Activated naive CD4-positive, alpha-beta T cell treated with anti-CD3 and anti-CD28 coated beads, Interleukin-2, amount 50 U/mL, for 24 hours (primary cell): ENCODE data around the gene ABHD12B.
"Not testable (repeated sequence)": the region's sequence is repeated elsewhere in the genome, so short reads cannot be mapped to it uniquely, and the experiment has no call there.

Experiments used
- H3K27ac Mint-ChIP-seq: one replicate; pipeline ENCODE4 v1.8.0; 2021; ENCODE audit warnings: mild to moderate bottlenecking, mixed read lengths
- H3K27me3 Mint-ChIP-seq: one replicate; pipeline ENCODE4 v1.8.0; 2021; ENCODE audit warnings: mixed read lengths
- H3K36me3 Mint-ChIP-seq: one replicate; pipeline ENCODE4 v1.8.0; 2021; ENCODE audit warnings: mixed read lengths
- H3K4me1 Mint-ChIP-seq: one replicate; pipeline ENCODE4 v1.8.0; 2021; ENCODE audit warnings: mixed read lengths
- H3K4me3 Mint-ChIP-seq: one replicate; pipeline ENCODE4 v1.8.0; 2021; ENCODE audit warnings: mild to moderate bottlenecking, mixed read lengths
- H3K9me3 Mint-ChIP-seq: one replicate; pipeline ENCODE4 v1.8.0; 2021; ENCODE audit warnings: mixed read lengths

ABHD12B gene

GRCh38 chr14:50904719-50905118 is 32.9 kb downstream of the ABHD12B start:
- peaks cover 2% of the 10 kb centered on the region for H3K27me3 Mint-ChIP-seq
- no peaks in the 10 kb centered on the region for H3K9me3 Mint-ChIP-seq
- H3K4me1 Mint-ChIP-seq: no peaks in the 10 kb centered on the region
- H3K27ac Mint-ChIP-seq: no peak overlapping the region
- no peaks in the 10 kb centered on the region for H3K36me3 Mint-ChIP-seq
- no peak overlapping the region for H3K4me3 Mint-ChIP-seq

DNA sequence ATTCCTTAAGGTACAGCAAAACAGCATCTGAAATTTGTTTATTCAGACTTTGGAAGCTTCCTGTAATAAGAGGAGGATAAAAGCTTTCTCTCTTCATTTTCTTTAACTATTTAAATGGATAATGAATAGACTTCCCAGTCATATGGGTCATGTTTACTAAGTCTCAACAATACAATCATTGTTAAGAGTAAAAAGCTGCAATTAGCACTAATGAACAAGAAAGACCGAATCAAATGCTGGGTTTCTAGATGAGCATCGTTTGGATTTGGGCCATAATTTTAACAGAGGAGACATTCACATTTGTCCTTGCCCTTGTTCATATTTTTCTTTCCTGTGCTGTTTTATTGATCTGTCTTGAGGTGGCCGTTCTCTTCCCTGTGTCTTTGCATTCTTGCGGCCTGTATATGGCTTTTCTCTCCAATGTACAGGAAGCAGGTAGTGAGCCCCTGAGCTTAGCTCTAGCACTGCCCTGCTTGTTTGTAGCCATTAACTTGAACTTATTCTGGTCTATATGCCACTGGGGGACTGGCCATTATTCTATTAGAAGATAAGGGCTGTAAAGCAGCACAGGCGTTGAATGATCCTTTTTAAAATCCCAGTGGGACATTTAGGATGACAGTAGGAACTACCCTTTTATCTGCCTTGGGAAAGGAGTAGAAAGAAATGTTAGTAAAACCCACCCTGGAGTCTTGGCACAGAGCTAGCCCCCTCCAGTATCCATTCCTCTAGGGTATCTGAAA is 34.6 kb downstream of the ABHD12B start:
- H3K4me3 Mint-ChIP-seq: no peak overlapping the region
- no peak overlapping the region for H3K27ac Mint-ChIP-seq
- no peaks in the 10 kb centered on the region for H3K4me1 Mint-ChIP-seq
- peaks cover 5% of the 10 kb centered on the region for H3K27me3 Mint-ChIP-seq
- H3K36me3 Mint-ChIP-seq: no peaks in the 10 kb centered on the region
- H3K9me3 Mint-ChIP-seq: no peaks in the 10 kb centered on the region

- Mint-ChIP-seq H3K36me3 (no peaks in the 10 kb centered on the region), H3K9me3 (no peaks in the 10 kb centered on the region), H3K27me3 (peaks cover 10% of the 10 kb centered on the region), H3K27ac (no peak overlapping the region), H3K4me1 (no peaks in the 10 kb centered on the region), H3K4me3 (no peak overlapping the region)
Measured at GRCh38 chr14:50910495-50911420, 38.9 kb downstream of the ABHD12B start.

GRCh38 chr14:50917449-50917848 is 45.6 kb downstream of the ABHD12B start:
- H3K4me3 Mint-ChIP-seq: no peak overlapping the region
- H3K27ac Mint-ChIP-seq: no peak overlapping the region
- H3K4me1 Mint-ChIP-seq: no peaks in the 10 kb centered on the region
- peaks cover 5% of the 10 kb centered on the region for H3K27me3 Mint-ChIP-seq
- no peaks in the 10 kb centered on the region for H3K9me3 Mint-ChIP-seq
- no peaks in the 10 kb centered on the region for H3K36me3 Mint-ChIP-seq

DNA sequence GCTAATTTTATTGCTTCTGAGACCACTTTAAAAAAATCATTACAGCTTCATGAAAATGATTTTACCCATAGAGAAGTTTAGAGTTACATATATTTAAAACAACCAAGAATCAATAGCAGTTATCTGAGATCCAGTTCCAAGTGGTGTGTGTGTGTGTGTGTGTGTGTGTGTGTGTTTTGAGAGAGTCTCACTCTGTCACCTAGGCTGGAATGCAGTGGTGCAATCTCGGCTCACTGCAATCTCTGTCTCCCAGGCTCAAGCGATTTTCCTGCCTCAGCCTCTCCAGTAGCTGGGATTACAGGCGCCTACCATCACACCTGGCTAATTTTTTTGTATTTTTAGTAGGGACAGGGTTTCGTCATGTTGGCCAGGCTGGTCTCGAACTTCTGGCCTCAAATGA is 47.7 kb downstream of the ABHD12B start:
- H3K27me3 Mint-ChIP-seq, H3K4me1 Mint-ChIP-seq, H3K36me3 Mint-ChIP-seq, H3K9me3 Mint-ChIP-seq, H3K27ac Mint-ChIP-seq, H3K4me3 Mint-ChIP-seq: not testable (repeated sequence)

DNA sequence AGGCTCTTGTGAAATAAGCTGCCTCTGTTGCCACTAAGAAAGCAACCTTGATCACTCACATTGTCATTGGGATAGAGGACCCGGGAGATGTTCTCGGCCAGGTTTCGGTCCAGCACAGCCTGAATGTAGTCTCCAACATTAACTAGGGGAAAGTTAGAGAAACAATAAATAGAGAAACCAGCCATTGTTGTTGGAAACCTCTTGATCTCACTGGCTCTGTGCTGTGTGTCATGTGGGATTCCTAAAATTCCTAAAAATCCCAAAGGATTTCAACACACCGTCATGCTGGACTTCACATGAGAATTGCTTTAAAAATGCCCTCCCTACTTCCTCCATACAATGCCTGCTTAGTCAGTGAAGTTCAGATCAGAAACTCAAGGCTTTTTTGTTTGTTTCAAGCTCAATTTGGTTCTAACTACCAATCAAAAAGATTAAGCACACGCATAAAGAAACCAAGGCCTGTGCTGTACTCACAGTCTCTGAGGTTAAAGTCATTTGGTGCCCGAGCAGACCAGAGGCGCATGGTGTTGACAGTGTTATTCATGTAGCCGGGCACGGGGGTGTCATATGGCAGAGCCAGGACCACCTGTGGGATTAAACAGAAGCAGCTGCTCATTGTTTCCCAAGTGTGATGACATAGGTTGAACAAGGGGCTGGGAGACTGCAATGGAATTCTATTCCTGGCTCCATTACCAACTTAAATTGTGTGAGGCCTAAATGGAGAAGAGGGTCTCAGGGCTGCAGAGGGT is 48.8 kb downstream of the ABHD12B start:
- Mint-ChIP-seq H3K9me3 (no peaks in the 10 kb centered on the region), H3K27ac (no peak overlapping the region), H3K4me3 (no peak overlapping the region), H3K36me3 (no peaks in the 10 kb centered on the region), H3K4me1 (no peaks in the 10 kb centered on the region), H3K27me3 (peaks cover 4% of the 10 kb centered on the region)

GRCh38 chr14:50922803-50923202 is 51.0 kb downstream of the ABHD12B start:
- Mint-ChIP-seq H3K36me3 (no peaks in the 10 kb centered on the region), H3K9me3 (no peaks in the 10 kb centered on the region), H3K27ac (no peak overlapping the region), H3K27me3 (peaks cover 2% of the 10 kb centered on the region), H3K4me3 (no peak overlapping the region), H3K4me1 (no peaks in the 10 kb centered on the region)

DNA sequence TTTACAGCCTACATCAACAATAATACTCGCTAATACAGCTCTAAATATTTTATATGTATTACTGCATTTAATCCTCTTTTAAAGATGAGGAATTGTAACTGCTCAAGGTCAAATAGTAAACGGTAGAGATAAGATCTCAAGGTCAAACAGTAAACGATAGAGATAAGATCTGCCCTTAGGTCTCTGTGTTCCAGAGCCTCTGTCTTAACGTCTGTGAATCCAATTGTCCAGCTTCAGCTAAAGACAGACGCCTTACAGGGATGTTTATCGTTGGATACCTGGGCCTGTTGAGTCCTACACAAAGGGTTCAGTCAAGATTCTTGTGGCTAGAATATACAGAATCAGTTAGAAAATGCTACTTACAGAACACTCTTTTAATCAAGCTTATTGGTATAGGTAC is 52.4 kb downstream of the ABHD12B start:
- Mint-ChIP-seq H3K4me1 (no peaks in the 10 kb centered on the region), H3K27ac (no peak overlapping the region), H3K27me3 (peaks cover 2% of the 10 kb centered on the region), H3K9me3 (no peaks in the 10 kb centered on the region), H3K4me3 (no peak overlapping the region), H3K36me3 (no peaks in the 10 kb centered on the region)

- Mint-ChIP-seq H3K27ac (no peak overlapping the region), H3K4me3 (no peak overlapping the region), H3K9me3 (no peaks in the 10 kb centered on the region), H3K36me3 (no peaks in the 10 kb centered on the region), H3K4me1 (no peaks in the 10 kb centered on the region), H3K27me3 (peaks cover 2% of the 10 kb centered on the region)
Measured at GRCh38 chr14:50924843-50925242, 53.0 kb downstream of the ABHD12B start.

DNA sequence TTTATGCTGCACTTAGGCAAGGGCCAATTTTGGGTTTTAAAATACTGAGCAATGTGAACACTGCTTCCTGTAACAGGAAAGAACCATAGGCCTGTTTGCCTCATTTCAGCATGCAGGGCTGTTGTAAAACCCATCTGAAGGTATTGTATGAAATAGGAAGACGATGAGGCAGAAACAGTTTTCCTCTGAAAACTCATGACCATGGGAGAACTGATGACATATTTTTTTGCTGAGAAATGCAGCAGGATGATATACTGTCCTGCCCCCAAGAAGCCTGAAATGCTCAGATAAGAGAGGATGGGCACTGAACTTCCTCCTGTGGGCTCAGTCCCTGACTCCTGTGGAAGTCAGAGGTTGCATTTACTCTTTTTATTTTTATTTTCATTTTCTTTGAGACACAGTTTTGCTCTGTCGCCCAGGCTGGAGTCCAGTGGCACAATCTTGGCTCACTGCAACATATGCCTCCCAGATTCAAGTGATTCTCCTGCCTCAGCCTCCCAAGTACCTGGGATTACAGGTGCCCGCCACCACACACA is 55.1 kb downstream of the ABHD12B start:
- Mint-ChIP-seq H3K36me3 (no peaks in the 10 kb centered on the region), H3K4me3 (no peak overlapping the region), H3K4me1 (no peaks in the 10 kb centered on the region), H3K27ac (no peak overlapping the region), H3K27me3 (peaks cover 7% of the 10 kb centered on the region), H3K9me3 (no peaks in the 10 kb centered on the region)

- H3K9me3 Mint-ChIP-seq: no peaks in the 10 kb centered on the region
Measured at GRCh38 chr14:50928002-50928635, 56.3 kb downstream of the ABHD12B start.

DNA sequence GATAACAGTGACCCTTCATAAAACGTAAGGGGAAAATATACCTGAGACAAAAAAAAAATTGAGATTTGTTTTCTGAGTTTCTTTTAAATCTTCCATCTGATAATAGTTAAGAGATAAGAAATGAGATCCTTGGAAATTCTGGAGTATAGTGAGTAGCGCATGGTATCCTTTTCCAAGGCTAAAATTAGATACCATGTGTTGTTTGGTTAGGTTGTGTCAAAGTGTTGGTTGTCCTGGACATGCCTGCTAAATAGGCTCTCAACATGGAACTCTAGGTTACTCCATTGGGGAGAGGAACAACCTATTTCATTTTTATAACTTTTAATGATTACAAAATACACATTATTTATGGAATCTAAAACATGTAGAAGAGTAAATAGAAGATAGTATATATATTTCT is 57.7 kb downstream of the ABHD12B start:
- Mint-ChIP-seq H3K36me3 (no peaks in the 10 kb centered on the region), H3K27me3 (peaks cover 8% of the 10 kb centered on the region), H3K27ac (no peak overlapping the region), H3K9me3 (no peaks in the 10 kb centered on the region), H3K4me1 (no peaks in the 10 kb centered on the region), H3K4me3 (no peak overlapping the region)

More at GRCh38 chr14:50928002-50928635, 56.3 kb downstream of the ABHD12B start:
- no peaks in the 10 kb centered on the region for H3K4me1 Mint-ChIP-seq
- H3K27ac Mint-ChIP-seq: no peak overlapping the region
- no peaks in the 10 kb centered on the region for H3K36me3 Mint-ChIP-seq
- no peak overlapping the region for H3K4me3 Mint-ChIP-seq
- peaks cover 7% of the 10 kb centered on the region for H3K27me3 Mint-ChIP-seq

DNA sequence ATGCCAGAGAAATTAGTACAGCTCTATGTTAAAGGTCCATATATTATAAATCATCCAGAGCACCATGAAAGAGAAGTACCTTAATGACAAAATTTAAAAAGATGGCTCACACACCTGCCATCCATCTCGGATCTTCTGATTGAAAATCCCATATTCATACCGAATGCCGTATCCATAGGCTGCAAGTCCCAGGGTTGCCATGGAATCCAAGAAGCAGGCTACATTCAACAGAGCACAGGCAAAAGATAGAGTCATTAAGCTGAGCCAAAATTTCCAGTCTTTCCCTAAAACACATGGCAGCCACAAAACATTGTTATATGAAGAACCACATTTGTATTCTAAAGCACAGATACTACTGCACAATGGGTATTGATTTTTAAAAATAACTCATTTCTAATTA is 59.7 kb downstream of the ABHD12B start:
- Mint-ChIP-seq H3K4me3 (no peak overlapping the region), H3K4me1 (no peaks in the 10 kb centered on the region), H3K27me3 (peaks cover 8% of the 10 kb centered on the region), H3K9me3 (no peaks in the 10 kb centered on the region), H3K27ac (no peak overlapping the region), H3K36me3 (no peaks in the 10 kb centered on the region)

DNA sequence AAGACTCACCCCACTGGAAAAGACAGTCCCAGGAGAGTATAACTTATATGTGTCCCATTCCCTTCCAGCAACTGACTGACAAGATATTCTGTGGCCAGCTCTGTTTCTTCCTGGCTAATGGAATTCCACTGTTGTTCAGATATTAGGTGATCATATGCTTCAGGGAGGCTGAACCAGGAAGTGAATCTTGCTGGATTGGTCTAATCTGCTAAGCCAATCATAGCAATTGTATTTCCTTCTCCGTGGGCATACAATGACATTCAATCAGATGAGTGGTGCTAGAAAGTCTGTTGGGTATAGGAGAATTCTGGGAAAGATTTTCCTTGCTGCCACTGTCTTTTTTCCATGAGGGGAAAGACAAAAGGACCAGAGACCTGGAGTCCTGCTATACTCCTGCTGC is 60.3 kb downstream of the ABHD12B start:
- H3K36me3 Mint-ChIP-seq: no peaks in the 10 kb centered on the region
- no peaks in the 10 kb centered on the region for H3K9me3 Mint-ChIP-seq
- H3K4me3 Mint-ChIP-seq: no peak overlapping the region
- H3K27me3 Mint-ChIP-seq: peaks cover 8% of the 10 kb centered on the region
- H3K27ac Mint-ChIP-seq: no peak overlapping the region
- H3K4me1 Mint-ChIP-seq: no peaks in the 10 kb centered on the region
